Neural progenitor cell (in vitro differentiated cells): Measurements from ENCODE around the gene CDH23. TPM values are rescaled to one million over a fixed set of nuclear protein-coding genes. Genes with fewer than 3 reads are reported as not detected.
A peak's percentile ranks its signal among the peaks of the same experiment; 100 is the strongest.

ENCODE experiments used
- DNase-seq: peaks from one replicate; pipeline ENCODE4 v3.0.0-alpha.2; 2016; ENCODE audit warnings: low spot score
- H2AFZ ChIP-seq: fragments of 200-600 bp; sonication (generic); replicated peaks from 2 replicates; pipeline ENCODE4 v1.6.1; 2016; ENCODE audit warnings: antibody characterized with exemption
- H3F3A ChIP-seq: fragments of 200-600 bp; sonication (generic); 2 replicates; pipeline ENCODE4 v1.6.1; 2016; ENCODE audit warnings: antibody characterized with exemption, low read depth
- H3K27ac ChIP-seq: fragments of 200-600 bp; sonication (generic); 2 replicates; pipeline ENCODE4 v1.5.1; 2016; ENCODE audit warnings: mild to moderate bottlenecking
- H3K27me3 ChIP-seq: fragments of 200-600 bp; sonication (generic); 2 replicates; pipeline ENCODE4 v1.6.1; 2016; ENCODE audit warnings: mild to moderate bottlenecking, moderate library complexity
- H3K36me3 ChIP-seq: fragments of 200-600 bp; sonication (generic); 2 replicates; pipeline ENCODE4 v1.5.1; 2016
- H3K4me1 ChIP-seq: fragments of 200-600 bp; sonication (generic); 2 replicates; pipeline ENCODE4 v1.6.1; 2016; ENCODE audit warnings: mixed run types
- H3K4me2 ChIP-seq: fragments of 200-600 bp; sonication (generic); 2 replicates; pipeline ENCODE4 v1.6.1; 2016
- H3K4me3 ChIP-seq: fragments of 200-600 bp; sonication (generic); 2 replicates; pipeline ENCODE4 v1.5.1; 2016
- H3K79me2 ChIP-seq: fragments of 200-600 bp; sonication (generic); 2 replicates; pipeline ENCODE4 v1.6.1; 2016; ENCODE audit warnings: low read depth
- H3K9ac ChIP-seq: fragments of 200-600 bp; sonication (generic); 2 replicates; pipeline ENCODE4 v1.6.1; 2016
- H3K9me3 ChIP-seq: fragments of 200-600 bp; sonication (generic); 2 replicates; pipeline ENCODE4 v1.5.1; 2016; ENCODE audit warnings: low read depth
- H4K20me1 ChIP-seq: fragments of 200-600 bp; sonication (generic); 2 replicates; pipeline ENCODE4 v1.6.1; 2016; ENCODE audit warnings: low read depth
- H3K27ac Mint-ChIP-seq: 3 replicates; pipeline ENCODE4 v1.8.0; 2021; ENCODE audit warnings: mixed read lengths
- H3K27me3 Mint-ChIP-seq: 2 replicates; pipeline ENCODE4 v1.8.0; 2022; ENCODE audit warnings: low read depth, mild to moderate bottlenecking, inconsistent platforms, moderate library complexity, mixed read lengths; ENCODE audit not compliant: insufficient read depth
- H3K36me3 Mint-ChIP-seq: 3 replicates; pipeline ENCODE4 v1.8.0; 2021; ENCODE audit warnings: mixed read lengths
- H3K4me1 Mint-ChIP-seq: 3 replicates; pipeline ENCODE4 v1.8.0; 2021; ENCODE audit warnings: mixed read lengths
- H3K4me3 Mint-ChIP-seq: 3 replicates; pipeline ENCODE4 v1.8.0; 2021; ENCODE audit warnings: mild to moderate bottlenecking, moderate library complexity, mixed read lengths
- H3K9me3 Mint-ChIP-seq: 3 replicates; pipeline ENCODE4 v1.8.0; 2020; ENCODE audit warnings: mixed read lengths
- CTCF ChIP-seq: fragments of 200-600 bp; sonication (generic); IDR thresholded peaks from 2 replicates; pipeline ENCODE4 v1.5.1; 2017; ENCODE audit warnings: antibody characterized with exemption, mild to moderate bottlenecking
- EZH2 ChIP-seq: fragments of 200-600 bp; sonication (generic); IDR thresholded peaks from 2 replicates; pipeline ENCODE4 v1.6.1; 2017; ENCODE audit warnings: antibody characterized with exemption, mild to moderate bottlenecking, moderate library complexity
- EZH2phosphoT487 ChIP-seq: fragments of 200-600 bp; sonication (generic); IDR thresholded peaks from 2 replicates; pipeline ENCODE4 v1.6.1; 2017; ENCODE audit warnings: antibody characterized with exemption
- total RNA-seq: library from RNA; depleted of rRNA; stranded (reverse); fragments of >200 nt; gene quantifications from 2 replicates; pipeline ENCODE4 v1.2.3, GENCODE V29; 2015; ENCODE audit warnings: low replicate concordance

The CDH23 gene
- total RNA-seq, 1 donor from 2014 or later, result 5.9 TPM

- DNase-seq, result no peak
- H3K9me3 ChIP-seq, result no peaks in the 10 kb centered on the region
- no peaks in the 10 kb centered on the region for H4K20me1 ChIP-seq
- Mint-ChIP-seq H3K9me3 (no peaks in the 10 kb centered on the region), H3K27me3 (peaks cover 14% of the 10 kb centered on the region), H3K4me3 (peak overlapping the region; percentile 74), H3K36me3 (no peaks in the 10 kb centered on the region), H3K27ac (peak overlapping the region; percentile 86), H3K4me1 (peaks cover 63% of the 10 kb centered on the region)
- H3K27ac ChIP-seq, result no peak overlapping the region
- TF ChIP-seq EZH2phosphoT487 (no peak), EZH2 (no peak), CTCF (no peak)
- peak overlapping the region; percentile 10 for H3K4me2 ChIP-seq
- H3K79me2 ChIP-seq, result no peaks in the 10 kb centered on the region
- H3K27me3 ChIP-seq, result no peaks in the 10 kb centered on the region
- no peaks in the 10 kb centered on the region for H3K36me3 ChIP-seq
- no peak overlapping the region for H3K9ac ChIP-seq
- no peak overlapping the region for H3K4me3 ChIP-seq
- no peak overlapping the region for H2AFZ ChIP-seq
- H3F3A ChIP-seq, result peaks cover 44% of the 10 kb centered on the region
- H3K4me1 ChIP-seq, result peaks cover 63% of the 10 kb centered on the region
Observed at GRCh38 chr10:71622616-71623015, 225.9 kb downstream of the CDH23 start.

DNA sequence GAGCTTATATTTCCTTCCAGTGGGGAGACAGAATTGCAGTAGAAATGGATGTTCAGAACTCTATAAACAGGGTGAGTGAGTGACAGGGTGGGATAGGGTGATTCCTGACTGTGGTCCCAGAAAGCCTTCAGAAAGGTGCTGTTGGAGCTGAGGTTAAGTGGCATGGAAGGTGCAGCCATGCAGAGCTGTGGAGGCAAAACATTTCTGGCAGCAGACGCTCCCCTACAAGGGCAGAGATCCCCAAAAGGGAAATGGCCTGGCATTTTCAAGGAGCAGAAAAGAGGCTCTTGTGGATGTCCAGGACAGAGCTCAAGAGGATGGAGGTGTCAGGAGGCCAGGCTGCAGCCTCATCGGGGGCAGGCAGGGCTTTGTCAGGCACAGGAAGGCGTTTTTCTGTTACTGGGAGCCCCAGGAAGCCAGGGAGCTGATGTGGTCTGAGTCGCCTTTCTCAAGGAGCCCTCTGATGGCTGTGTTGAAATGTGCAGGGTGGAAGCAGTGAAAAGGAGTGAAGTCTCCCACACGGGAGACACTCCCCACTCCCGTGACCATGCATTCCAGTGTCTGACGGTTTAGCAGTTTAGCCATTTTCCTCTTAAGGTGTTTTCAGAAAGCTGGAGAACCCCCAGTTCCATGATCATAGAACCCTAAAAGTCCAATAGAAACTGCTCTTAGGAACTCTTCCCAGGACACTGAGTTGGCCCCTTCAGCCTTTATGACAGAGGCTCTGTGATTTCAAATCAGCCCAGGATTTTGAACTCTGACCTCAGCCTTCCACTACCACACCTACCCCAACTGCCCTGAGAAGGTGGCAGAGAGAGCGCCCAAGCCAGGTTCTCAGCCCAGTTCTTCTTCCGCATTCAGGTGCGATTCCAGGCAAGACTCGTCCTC, 226.6 kb downstream of the CDH23 start:
- no peak overlapping the region for H2AFZ ChIP-seq
- H3K36me3 Mint-ChIP-seq, result no peaks in the 10 kb centered on the region
- H3K9me3 Mint-ChIP-seq, result no peaks in the 10 kb centered on the region
- no peaks in the 10 kb centered on the region for H4K20me1 ChIP-seq
- peak overlapping the region; percentile 86 for H3K27ac Mint-ChIP-seq
- H3K4me2 ChIP-seq, result peak overlapping the region; percentile 10
- H3K4me1 Mint-ChIP-seq, result peaks cover 68% of the 10 kb centered on the region
- TF ChIP-seq EZH2, result no peak
- TF ChIP-seq EZH2phosphoT487, result no peak
- TF ChIP-seq CTCF, result peak; percentile 30
- no peaks in the 10 kb centered on the region for H3K79me2 ChIP-seq
- H3K9ac ChIP-seq, result no peak overlapping the region
- H3K27me3 ChIP-seq, result no peaks in the 10 kb centered on the region
- H3K4me1 ChIP-seq, result peaks cover 64% of the 10 kb centered on the region
- peak; percentile 64 for DNase-seq
- no peaks in the 10 kb centered on the region for H3K36me3 ChIP-seq
- H3K9me3 ChIP-seq, result no peaks in the 10 kb centered on the region
- no peak overlapping the region for H3K4me3 ChIP-seq
- H3K4me3 Mint-ChIP-seq, result peak overlapping the region; percentile 74
- H3K27ac ChIP-seq, result no peak overlapping the region
- H3K27me3 Mint-ChIP-seq, result peaks cover 17% of the 10 kb centered on the region
- H3F3A ChIP-seq, result peaks cover 49% of the 10 kb centered on the region

DNA sequence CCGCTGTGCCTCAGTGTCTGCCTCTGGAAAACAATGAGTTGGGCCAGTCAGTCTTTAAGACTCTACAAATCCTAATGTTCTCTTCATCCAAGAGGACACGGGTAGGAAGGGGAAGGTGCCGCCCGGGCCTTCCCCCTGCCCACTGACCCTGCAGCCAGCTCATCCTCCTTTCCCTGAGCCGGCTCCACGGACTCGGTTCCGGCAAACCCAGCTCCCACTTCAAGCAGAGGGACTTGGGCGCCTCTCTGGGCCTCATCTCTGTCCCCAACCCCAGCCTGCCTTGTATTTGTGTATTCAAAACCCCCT, 227.2 kb downstream of the CDH23 start:
- peak overlapping the region; percentile 79 for H3K27ac Mint-ChIP-seq
- H3K4me1 ChIP-seq, result peaks cover 67% of the 10 kb centered on the region
- peak; percentile 50 for DNase-seq
- no peaks in the 10 kb centered on the region for H3K36me3 ChIP-seq
- peaks cover 71% of the 10 kb centered on the region for H3K4me1 Mint-ChIP-seq
- no peak overlapping the region for H2AFZ ChIP-seq
- H3K27ac ChIP-seq, result no peak overlapping the region
- no peaks in the 10 kb centered on the region for H3K9me3 Mint-ChIP-seq
- H4K20me1 ChIP-seq, result no peaks in the 10 kb centered on the region
- peak overlapping the region; percentile 10 for H3K4me2 ChIP-seq
- no peak overlapping the region for H3K9ac ChIP-seq
- no peak overlapping the region for H3K4me3 Mint-ChIP-seq
- peaks cover 18% of the 10 kb centered on the region for H3K27me3 Mint-ChIP-seq
- H3K79me2 ChIP-seq, result no peaks in the 10 kb centered on the region
- H3K27me3 ChIP-seq, result no peaks in the 10 kb centered on the region
- no peaks in the 10 kb centered on the region for H3K9me3 ChIP-seq
- H3F3A ChIP-seq, result peaks cover 54% of the 10 kb centered on the region
- TF ChIP-seq CTCF, result no peak
- no peak for TF ChIP-seq EZH2
- TF ChIP-seq EZH2phosphoT487, result no peak
- H3K4me3 ChIP-seq, result no peak overlapping the region
- H3K36me3 Mint-ChIP-seq, result no peaks in the 10 kb centered on the region
